SU-DHL-6 (cell line): ENCODE data around the gene MARS1.

ENCODE experiments used
- H2AFZ ChIP-seq: fragments of 200-600 bp; sonication (generic); 2 replicates; pipeline ENCODE4 v1.6.1; 2014; ENCODE audit warnings: low read depth, mild to moderate bottlenecking, moderate library complexity, mixed read lengths, antibody characterized with exemption, low read length; ENCODE audit not compliant: severe bottlenecking
- H3F3A ChIP-seq: fragments of 200-600 bp; shearing (Covaris generic); 2 replicates; pipeline ENCODE4 v1.6.0; 2016; ENCODE audit warnings: antibody characterized with exemption, mild to moderate bottlenecking; ENCODE audit not compliant: insufficient read depth
- H3K27ac ChIP-seq: fragments of 200-600 bp; sonication (generic); 2 replicates; pipeline ENCODE4 v1.5.1; 2016; ENCODE audit warnings: low read depth, mild to moderate bottlenecking, low read length, moderate library complexity, mixed read lengths
- H3K27me3 ChIP-seq: fragments of 200-600 bp; sonication (generic), shearing (Covaris generic); 2 replicates; pipeline ENCODE4 v1.6.0; 2014; ENCODE audit warnings: mild to moderate bottlenecking, low read length
- H3K36me3 ChIP-seq: fragments of 200-600 bp; sonication (generic); 2 replicates; pipeline ENCODE4 v1.6.1; 2014; ENCODE audit warnings: mild to moderate bottlenecking, low read length, mixed read lengths
- H3K4me2 ChIP-seq: fragments of 300-600, 200-600 bp; shearing (Covaris generic), sonication (generic); 2 replicates; pipeline ENCODE4 v1.6.0; 2014; ENCODE audit warnings: low read length, low read depth, mild to moderate bottlenecking; ENCODE audit not compliant: poor library complexity, severe bottlenecking
- H3K4me3 ChIP-seq: fragments of 200-600 bp; sonication (generic); 2 replicates; pipeline ENCODE4 v1.5.1; 2014; ENCODE audit warnings: antibody characterized with exemption, low read length, mild to moderate bottlenecking, mixed read lengths; ENCODE audit not compliant: insufficient read depth, poor library complexity, severe bottlenecking
- H3K79me2 ChIP-seq: fragments of 200-600 bp; sonication (generic); 2 replicates; pipeline ENCODE4 v1.6.1; 2014; ENCODE audit warnings: mild to moderate bottlenecking, low read length, moderate library complexity; ENCODE audit not compliant: insufficient read depth
- H3K9ac ChIP-seq: fragments of 200-600 bp; sonication (generic); 2 replicates; pipeline ENCODE4 v1.7.0; 2014; ENCODE audit warnings: mild to moderate bottlenecking, low read length
- H3K9me2 ChIP-seq: fragments of 200-600 bp; sonication (generic); replicated peaks from 2 replicates; pipeline ENCODE4 v1.6.1; 2014; ENCODE audit warnings: low read length; ENCODE audit not compliant: insufficient read depth
- H3K9me3 ChIP-seq: fragments of 200-600 bp; sonication (generic); 2 replicates; pipeline ENCODE4 v1.6.1; 2014; ENCODE audit warnings: low read length, mixed read lengths; ENCODE audit not compliant: insufficient read depth
- H4K20me1 ChIP-seq: fragments of 200-600 bp; sonication (generic); 2 replicates; pipeline ENCODE4 v1.6.1; 2014; ENCODE audit warnings: low read depth, mild to moderate bottlenecking, antibody characterized with exemption, low read length, moderate library complexity, mixed read lengths
- EZH2phosphoT487 ChIP-seq: fragments of 200-600 bp; sonication (generic), shearing (Covaris generic); conservative IDR thresholded peaks from 2 replicates; pipeline ENCODE4 v1.6.1; 2018; ENCODE audit warnings: mild to moderate bottlenecking, antibody characterized with exemption, low read length, moderate library complexity, mixed read lengths
- TF ChIP-seq, protein P1 (sequence below): fragments of 200-600 bp; sonication (generic); IDR thresholded peaks from one replicate; pipeline ENCODE4 v1.5.1; 2017; ENCODE audit warnings: antibody characterized with exemption, mild to moderate bottlenecking, low read length, moderate library complexity; ENCODE audit not compliant: insufficient read depth, poor library complexity, severe bottlenecking

Gene MARS1

DNA sequence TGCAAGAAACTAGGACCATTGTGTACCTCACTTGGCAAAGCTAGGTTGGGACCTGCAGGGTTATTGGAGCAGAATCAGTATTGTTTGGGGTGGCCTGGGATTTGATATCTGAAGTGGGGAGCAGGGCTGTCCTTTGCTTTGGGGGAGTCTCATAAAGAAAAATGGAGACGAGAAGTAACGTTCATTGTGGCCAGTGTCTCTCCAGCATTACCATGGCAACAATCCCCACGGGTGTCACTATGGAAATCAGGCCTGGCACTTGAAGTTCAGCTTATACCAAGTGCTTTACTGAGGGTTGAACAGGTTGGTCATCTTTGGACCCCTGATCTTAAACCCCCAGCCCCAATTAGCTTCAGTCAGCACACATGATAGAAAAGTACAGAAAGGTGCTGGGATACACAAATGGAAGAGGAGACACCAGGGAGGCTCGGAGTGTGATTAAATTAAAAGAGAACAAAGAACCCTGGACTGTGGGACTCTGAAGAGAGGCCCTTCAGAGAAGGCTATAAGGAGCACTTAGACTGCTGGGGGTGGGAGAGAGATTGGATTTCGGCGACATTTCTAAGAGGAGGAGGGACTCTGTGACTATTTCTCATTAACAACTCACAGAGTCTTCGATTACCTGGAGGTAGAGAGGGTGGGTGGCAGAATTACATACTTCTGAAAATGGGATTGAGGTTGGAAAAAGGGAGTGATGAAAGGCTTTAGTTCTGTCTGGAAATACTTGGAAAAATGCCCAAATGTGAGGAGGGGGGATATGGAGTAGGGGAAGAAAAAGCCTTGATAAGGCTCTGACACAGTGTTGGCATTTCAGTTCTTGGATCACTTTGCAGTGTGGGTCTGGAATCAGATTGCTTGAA is 65.7 kb downstream of the MARS1 start:
- H2AFZ ChIP-seq = no peak overlapping the region
- no peaks in the 10 kb centered on the region for H3K9me3 ChIP-seq
- no peak overlapping the region for H3K4me2 ChIP-seq
- TF ChIP-seq, protein P1, sequence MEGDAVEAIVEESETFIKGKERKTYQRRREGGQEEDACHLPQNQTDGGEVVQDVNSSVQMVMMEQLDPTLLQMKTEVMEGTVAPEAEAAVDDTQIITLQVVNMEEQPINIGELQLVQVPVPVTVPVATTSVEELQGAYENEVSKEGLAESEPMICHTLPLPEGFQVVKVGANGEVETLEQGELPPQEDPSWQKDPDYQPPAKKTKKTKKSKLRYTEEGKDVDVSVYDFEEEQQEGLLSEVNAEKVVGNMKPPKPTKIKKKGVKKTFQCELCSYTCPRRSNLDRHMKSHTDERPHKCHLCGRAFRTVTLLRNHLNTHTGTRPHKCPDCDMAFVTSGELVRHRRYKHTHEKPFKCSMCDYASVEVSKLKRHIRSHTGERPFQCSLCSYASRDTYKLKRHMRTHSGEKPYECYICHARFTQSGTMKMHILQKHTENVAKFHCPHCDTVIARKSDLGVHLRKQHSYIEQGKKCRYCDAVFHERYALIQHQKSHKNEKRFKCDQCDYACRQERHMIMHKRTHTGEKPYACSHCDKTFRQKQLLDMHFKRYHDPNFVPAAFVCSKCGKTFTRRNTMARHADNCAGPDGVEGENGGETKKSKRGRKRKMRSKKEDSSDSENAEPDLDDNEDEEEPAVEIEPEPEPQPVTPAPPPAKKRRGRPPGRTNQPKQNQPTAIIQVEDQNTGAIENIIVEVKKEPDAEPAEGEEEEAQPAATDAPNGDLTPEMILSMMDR = no peak
- TF ChIP-seq EZH2phosphoT487 = no peak
- H3K9ac ChIP-seq = no peak overlapping the region
- H4K20me1 ChIP-seq = no peaks in the 10 kb centered on the region
- H3K9me2 ChIP-seq = no peaks in the 10 kb centered on the region
- no peaks in the 10 kb centered on the region for H3K36me3 ChIP-seq
- no peaks in the 10 kb centered on the region for H3K27me3 ChIP-seq
- no peak overlapping the region for H3K27ac ChIP-seq
- H3K4me3 ChIP-seq = no peak overlapping the region
- H3F3A ChIP-seq = no peaks in the 10 kb centered on the region
- no peaks in the 10 kb centered on the region for H3K79me2 ChIP-seq

- Histone ChIP-seq H3K27me3 (no peaks in the 10 kb centered on the region), H3K9me3 (no peaks in the 10 kb centered on the region), H3K79me2 (no peaks in the 10 kb centered on the region), H3K4me2 (no peak overlapping the region), H2AFZ (no peak overlapping the region), H3F3A (no peaks in the 10 kb centered on the region), H3K36me3 (no peaks in the 10 kb centered on the region), H3K4me3 (no peak overlapping the region), H3K9ac (no peak overlapping the region), H4K20me1 (no peaks in the 10 kb centered on the region), H3K27ac (no peak overlapping the region), H3K9me2 (no peaks in the 10 kb centered on the region)
- TF ChIP-seq, protein P1 = no peak
- TF ChIP-seq EZH2phosphoT487 = no peak
Measured at GRCh38 chr12:57554453-57554852, 66.6 kb downstream of the MARS1 start.

DNA sequence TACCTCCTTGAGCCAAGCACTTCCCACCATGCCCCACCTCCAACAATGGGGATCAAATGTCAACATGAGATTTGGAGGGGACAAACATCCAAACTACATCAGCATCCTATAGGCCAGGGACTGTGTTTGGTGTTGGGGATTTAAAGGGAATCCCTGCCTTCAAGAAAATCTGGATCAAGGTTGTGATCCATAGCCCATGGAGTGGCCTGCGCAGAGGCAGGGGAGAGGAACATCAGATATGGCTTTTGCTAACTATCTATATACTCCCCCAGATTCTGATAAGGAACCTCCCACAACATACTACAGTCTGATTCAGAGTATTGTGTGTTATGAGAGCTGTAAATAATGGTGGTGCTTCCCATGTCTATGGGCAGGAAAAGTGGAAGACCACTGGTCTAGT is 67.0 kb downstream of the MARS1 start:
- no peak for TF ChIP-seq EZH2phosphoT487
- TF ChIP-seq, protein P1 = no peak
- Histone ChIP-seq H3K36me3 (no peaks in the 10 kb centered on the region), H3K4me2 (no peak overlapping the region), H3K27ac (no peak overlapping the region), H2AFZ (no peak overlapping the region), H3K9ac (no peak overlapping the region), H3K4me3 (no peak overlapping the region), H3K79me2 (no peaks in the 10 kb centered on the region), H3K9me2 (no peaks in the 10 kb centered on the region), H3K27me3 (no peaks in the 10 kb centered on the region), H3K9me3 (no peaks in the 10 kb centered on the region), H4K20me1 (no peaks in the 10 kb centered on the region), H3F3A (no peaks in the 10 kb centered on the region)
